Mesenteric fat pad (tissue), 1 donor: ENCODE results near the gene RIPOR3. TPM values are rescaled to one million over a fixed set of nuclear protein-coding genes. Genes with fewer than 3 reads are reported as not detected.

Source experiments
- microRNA-seq: library from miRNA; unstranded; fragments of <30 nt; microRNA quantifications from one replicate; pipeline ENCODE4 v1.2.0, GENCODE V29; 2020; ENCODE audit warnings: borderline number of aligned reads
- total RNA-seq: library from RNA; stranded (reverse); fragmentation: NEBNext Ultra II Directional; extraction: Animal tissue kit (Norgen Biotek cat#: 25700); gene quantifications from one replicate; pipeline ENCODE4 v1.2.1, GENCODE V29; 2021
- donor health status: DM: yes; HTN: yes; CAD: no.

The RIPOR3 gene
- total RNA-seq, 1 donor from 2014 or later, result 19.7 TPM

Small RNA genes within 50 kb of the gene (microRNA-seq; reads per million reads assigned to microRNA genes)
- not detected for gene MIR1302-5
- gene MIR645, result not detected

Other genes starting within 250 kb of the RIPOR3 start
- gene PTPN1, start 181.2 kb downstream of the RIPOR3 start, total RNA-seq, result 50.9 TPM
- 2.0 TPM for gene PARD6B, start 40.0 kb upstream of the RIPOR3 start, total RNA-seq
- gene BCAS4, start 103.5 kb upstream of the RIPOR3 start, total RNA-seq, result 1.1 TPM
- 42.0 TPM for gene ADNP, start 239.9 kb upstream of the RIPOR3 start, total RNA-seq